ENCODE results near the gene ELOB. TPM values are rescaled to one million over a fixed set of nuclear protein-coding genes. Genes with fewer than 3 reads are reported as not detected.

ELOB gene
- polyA plus RNA-seq, 1 experiment = 146 TPM

DNA sequence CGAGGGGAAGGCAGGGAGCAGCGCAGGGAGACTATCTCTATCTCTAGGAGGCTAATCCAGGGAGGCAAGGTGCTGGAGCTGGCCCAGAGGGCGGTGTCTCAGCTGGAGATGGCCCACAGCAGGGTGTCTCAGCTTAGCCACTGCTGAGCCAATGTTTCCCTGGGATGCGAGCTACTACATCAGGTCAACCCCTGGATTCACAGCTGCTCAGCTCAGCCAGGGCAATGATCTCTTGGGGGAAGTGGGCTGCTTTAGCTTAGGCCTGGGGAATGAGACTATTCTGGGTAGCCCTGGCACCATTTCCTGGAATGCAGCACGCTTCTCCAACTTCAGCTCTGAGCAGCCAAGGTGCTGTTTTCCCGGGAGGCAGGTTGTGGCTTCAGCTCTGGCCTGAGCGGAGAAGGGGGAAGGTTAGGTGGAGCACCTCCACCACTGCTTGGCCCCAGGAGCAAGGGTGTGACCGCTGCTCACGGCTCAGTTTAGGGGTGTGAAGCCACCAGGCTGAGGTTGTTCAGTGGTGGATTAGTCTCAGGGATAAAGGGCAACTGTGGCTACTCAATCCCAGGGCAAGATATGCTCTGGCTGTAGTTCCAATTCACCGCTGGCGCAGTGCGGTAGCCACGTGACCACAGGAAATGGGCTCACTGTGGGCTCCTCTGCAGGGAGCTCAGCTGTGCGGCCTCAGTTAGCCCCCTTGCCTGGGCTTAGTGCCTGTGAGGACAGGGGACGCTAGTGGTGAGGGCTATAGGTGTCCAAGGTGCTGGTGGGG is 34.8 kb upstream of the ELOB start:
- ChIA-PET POLR2A (interaction anchor here (0.7 kb wide), 1 partner anchor 120 kb away, joined by 5 read pairs; no protein-coding TSS in a partner anchor), CTCF (no interaction called here)
- H3K27ac ChIP-seq (ENCODE audit: low read depth, low read length) = no peak overlapping the region
- no peak for DNase-seq (ENCODE audit: low read depth, low spot score)
- no peak overlapping the region for H3K4me3 ChIP-seq (ENCODE audit: low read depth, low read length)
- H3K27me3 ChIP-seq (ENCODE audit: control insufficient read depth, insufficient read depth, low read length) = peaks cover 26% of the 10 kb centered on the region
- no peaks in the 10 kb centered on the region; the same call in 1 of the 2 replicates for H3K9me3 ChIP-seq (ENCODE audit: control insufficient read depth, insufficient read depth, low read length)
- no peak for TF ChIP-seq CTCF (IDR thresholded peaks at IDR 0.05; ENCODE audit: low read depth, low read length)

DNA sequence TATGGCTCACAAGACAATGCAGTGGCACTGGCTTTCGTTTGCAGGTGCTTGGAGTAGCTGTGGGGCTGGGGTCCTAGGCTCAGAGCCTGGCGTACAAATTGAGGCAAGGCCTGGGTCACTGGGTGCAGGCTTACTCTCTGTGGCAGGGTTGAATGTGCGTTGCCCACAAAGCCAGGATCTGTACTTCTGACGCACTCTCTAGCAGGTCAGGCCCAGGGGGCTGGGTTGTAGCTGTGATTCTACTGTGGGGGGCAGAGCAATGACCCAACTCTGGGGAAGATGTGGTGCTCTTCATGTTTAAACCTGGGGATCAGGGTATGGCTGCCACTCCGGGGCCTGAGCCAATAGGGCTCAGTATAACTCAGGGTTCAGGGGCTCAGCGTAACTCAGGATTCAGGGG is 33.6 kb upstream of the ELOB start:
- CTCF ChIA-PET = no interaction called here
- no peak for TF ChIP-seq CTCF (IDR thresholded peaks at IDR 0.05; ENCODE audit: low read depth, low read length)
- Histone ChIP-seq H3K27ac (ENCODE audit: low read depth, low read length) (no peak overlapping the region), H3K4me3 (ENCODE audit: low read depth, low read length) (no peak overlapping the region), H3K9me3 (ENCODE audit: control insufficient read depth, insufficient read depth, low read length) (no peaks in the 10 kb centered on the region; the same call in 1 of the 2 replicates), H3K27me3 (ENCODE audit: control insufficient read depth, insufficient read depth, low read length) (peaks cover 32% of the 10 kb centered on the region)
- no peak for DNase-seq (ENCODE audit: low read depth, low spot score)
- POLR2A ChIA-PET = no interaction called here

DNA sequence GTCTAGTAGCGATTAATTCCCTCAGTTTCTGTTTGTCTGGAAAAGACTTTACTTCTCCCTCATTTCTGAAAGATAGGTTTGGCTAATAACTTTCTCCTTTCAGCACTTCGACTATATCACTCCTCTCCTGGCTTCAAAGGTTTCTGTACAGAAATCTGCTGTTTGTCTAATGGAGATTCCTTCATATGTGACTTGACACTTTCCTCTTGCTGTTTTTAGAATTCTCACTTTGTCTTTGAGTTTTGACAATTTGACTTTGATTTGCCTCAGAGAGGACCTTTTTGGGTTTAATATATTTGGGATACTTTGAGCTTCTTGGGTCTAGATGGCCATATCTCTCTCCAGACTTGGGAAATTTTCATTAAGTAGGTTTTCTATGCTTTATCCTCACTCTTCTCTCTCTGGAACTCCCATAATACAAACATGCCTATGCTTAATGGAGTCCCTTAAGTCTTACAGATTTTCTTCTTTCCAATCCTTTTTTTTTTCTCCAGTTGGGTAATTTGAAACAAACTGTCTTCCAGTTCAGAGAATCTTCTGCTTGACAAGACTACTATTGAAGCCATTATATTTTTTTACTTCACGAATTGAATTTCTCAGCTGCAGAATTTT is 32.2 kb upstream of the ELOB start:
- no peak overlapping the region for H3K4me3 ChIP-seq (ENCODE audit: low read depth, low read length)
- no peak for DNase-seq (ENCODE audit: low read depth, low spot score)
- POLR2A ChIA-PET = no interaction called here

GRCh38 chr16:2808181-2808580 is 31.1 kb upstream of the ELOB start:
- no peak for TF ChIP-seq CTCF (IDR thresholded peaks at IDR 0.05; ENCODE audit: low read depth, low read length)
- POLR2A ChIA-PET = no interaction called here
- Histone ChIP-seq H3K27ac (ENCODE audit: low read depth, low read length) (no peak overlapping the region), H3K9me3 (ENCODE audit: control insufficient read depth, insufficient read depth, low read length) (peaks cover 13% of the 10 kb centered on the region), H3K4me3 (ENCODE audit: low read depth, low read length) (no peak overlapping the region), H3K27me3 (ENCODE audit: control insufficient read depth, insufficient read depth, low read length) (peaks cover 34% of the 10 kb centered on the region)
- CTCF ChIA-PET = no interaction called here
- DNase-seq (ENCODE audit: low read depth, low spot score) = no peak

More for the DNA sequence above, 32.2 kb upstream of the ELOB start:
- Histone ChIP-seq H3K9me3 (ENCODE audit: control insufficient read depth, insufficient read depth, low read length) (peaks cover 9% of the 10 kb centered on the region), H3K27me3 (ENCODE audit: control insufficient read depth, insufficient read depth, low read length) (peaks cover 32% of the 10 kb centered on the region), H3K27ac (ENCODE audit: low read depth, low read length) (no peak overlapping the region)
- CTCF ChIA-PET = no interaction called here
- TF ChIP-seq CTCF (IDR thresholded peaks at IDR 0.05; ENCODE audit: low read depth, low read length) = no peak

DNA sequence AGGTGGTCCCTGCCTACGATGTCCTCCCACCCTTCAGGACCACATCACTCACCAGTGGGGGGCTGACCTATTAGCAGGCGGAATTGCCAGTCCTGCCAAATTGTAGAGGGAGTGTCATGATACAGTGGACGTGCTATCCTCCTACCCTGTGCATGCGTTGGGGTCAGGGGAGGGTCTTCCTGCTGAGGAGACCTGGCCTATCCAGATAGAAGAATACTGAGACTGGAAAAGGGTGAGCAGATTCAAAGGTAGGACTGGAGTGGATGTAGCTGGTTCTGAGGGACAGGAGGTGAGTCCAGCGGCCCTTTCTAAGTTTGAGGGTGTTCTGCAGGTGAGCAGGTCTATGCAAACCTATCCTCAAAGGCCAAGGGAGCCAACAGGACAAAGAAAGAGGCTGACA is 29.2 kb upstream of the ELOB start:
- CTCF ChIA-PET = interaction anchor here (0.5 kb wide), 1 partner anchor 155 kb away, joined by 3 read pairs; no protein-coding TSS in a partner anchor
- H3K9me3 ChIP-seq (ENCODE audit: control insufficient read depth, insufficient read depth, low read length) = peaks cover 13% of the 10 kb centered on the region

More for the DNA sequence above, 29.2 kb upstream of the ELOB start:
- Histone ChIP-seq H3K4me3 (ENCODE audit: low read depth, low read length) (no peak overlapping the region), H3K27me3 (ENCODE audit: control insufficient read depth, insufficient read depth, low read length) (peaks cover 29% of the 10 kb centered on the region), H3K27ac (ENCODE audit: low read depth, low read length) (no peak overlapping the region)
- POLR2A ChIA-PET = no interaction called here
- DNase-seq (ENCODE audit: low read depth, low spot score) = no peak
- TF ChIP-seq CTCF (IDR thresholded peaks at IDR 0.05; ENCODE audit: low read depth, low read length) = no peak

Measured in AG04450 (cell line).